Ammon's horn (tissue), 1 donor: ENCODE measurements around the gene DCAF10.
"Not testable (repeated sequence)": the region's sequence is repeated elsewhere in the genome, so short reads cannot be mapped to it uniquely, and the experiment has no call there.

Experiments used
- DNase-seq: peaks from one replicate; pipeline ENCODE4 v3.0.0-alpha.2; 2016; ENCODE audit warnings: low spot score

DCAF10 gene

GRCh38 chr9:37862530-37862929 lies 61.9 kb downstream of the DCAF10 start:
- DNase-seq = no peak

GRCh38 chr9:37870081-37870798 lies 69.6 kb downstream of the DCAF10 start:
- no peak for DNase-seq

GRCh38 chr9:37870799-37871176 lies 70.2 kb downstream of the DCAF10 start:
- no peak for DNase-seq

GRCh38 chr9:37873955-37874354 lies 73.4 kb downstream of the DCAF10 start:
- no peak for DNase-seq

GRCh38 chr9:37876376-37876775 lies 75.8 kb downstream of the DCAF10 start:
- DNase-seq = no peak

GRCh38 chr9:37880916-37881479 lies 80.4 kb downstream of the DCAF10 start:
- DNase-seq = no peak

- DNase-seq = not testable (repeated sequence)
These were observed 87.5 kb downstream of the DCAF10 start for GRCh38 chr9:37887977-37888583.

- DNase-seq = no peak
These were observed 88.9 kb downstream of the DCAF10 start for GRCh38 chr9:37889536-37889935.

GRCh38 chr9:37891042-37891441 lies 90.4 kb downstream of the DCAF10 start:
- DNase-seq = not testable (repeated sequence)

GRCh38 chr9:37892063-37892462 lies 91.5 kb downstream of the DCAF10 start:
- DNase-seq = no peak

- DNase-seq = no peak
These were observed 97.1 kb downstream of the DCAF10 start for GRCh38 chr9:37897665-37898064.

GRCh38 chr9:37899041-37899440 lies 98.4 kb downstream of the DCAF10 start:
- DNase-seq = no peak

GRCh38 chr9:37902131-37902530 lies 101.5 kb downstream of the DCAF10 start:
- no peak for DNase-seq

- DNase-seq = no peak
These were observed 102.4 kb downstream of the DCAF10 start for GRCh38 chr9:37902796-37903646.

GRCh38 chr9:37903647-37904444 lies 103.2 kb downstream of the DCAF10 start, which contains the start of gene SLC25A51:
Gene SLC25A51 (minus strand): TSS chr9:37904127. CDS start chr9:37888550, 15,577 bp downstream.
- peak; percentile 93 for DNase-seq

- DNase-seq = no peak
These were observed 104.0 kb downstream of the DCAF10 start for GRCh38 chr9:37904445-37905130.

- no peak for DNase-seq
These were observed 104.5 kb downstream of the DCAF10 start for GRCh38 chr9:37905131-37905505.

- DNase-seq = no peak
These were observed 105.2 kb downstream of the DCAF10 start for GRCh38 chr9:37905776-37906175.

- no peak for DNase-seq
These were observed 106.0 kb downstream of the DCAF10 start for GRCh38 chr9:37906312-37907239.

GRCh38 chr9:37908283-37908682 lies 107.7 kb downstream of the DCAF10 start:
- DNase-seq = no peak
